H9 (cell line): ENCODE results near the gene TNFRSF19. TPM values are rescaled to one million over a fixed set of nuclear protein-coding genes. Genes with fewer than 3 reads are reported as not detected.

Experiments used
- DNase-seq: peaks from one replicate; pipeline ENCODE4 v3.0.0-alpha.2; 2017
- H2AFZ ChIP-seq: one replicate; pipeline ENCODE4 v1.6.1; 2013; ENCODE audit warnings: mild to moderate bottlenecking, low read length, control low read depth, moderate library complexity
- H2AK5ac ChIP-seq: 2 replicates; pipeline ENCODE4 v1.6.1; 2013; ENCODE audit warnings: low read length, control low read depth, mixed read lengths; ENCODE audit not compliant: insufficient read length
- H2BK120ac ChIP-seq: one replicate; pipeline ENCODE4 v1.6.1; 2013; ENCODE audit warnings: low read depth, mild to moderate bottlenecking, low read length, control low read depth, inconsistent platforms; ENCODE audit not compliant: poor library complexity, severe bottlenecking
- H2BK12ac ChIP-seq: 2 replicates; pipeline ENCODE4 v1.6.1; 2013; ENCODE audit warnings: low read length, control low read depth, mixed read lengths, low read depth; ENCODE audit not compliant: insufficient read length
- H2BK15ac ChIP-seq: 2 replicates; pipeline ENCODE4 v1.6.1; 2013; ENCODE audit warnings: low read depth, low read length, control low read depth
- H2BK20ac ChIP-seq: one replicate; pipeline ENCODE4 v1.6.1; 2013; ENCODE audit warnings: low read depth, mild to moderate bottlenecking, low read length, control low read depth, inconsistent platforms; ENCODE audit not compliant: poor library complexity, severe bottlenecking
- H2BK5ac ChIP-seq: 2 replicates; pipeline ENCODE4 v1.6.1; 2013; ENCODE audit warnings: low read length, control low read depth, mixed read lengths; ENCODE audit not compliant: insufficient read length
- H3K14ac ChIP-seq: 2 replicates; pipeline ENCODE4 v1.6.1; 2013; ENCODE audit warnings: low read length, control low read depth; ENCODE audit not compliant: insufficient read depth
- H3K18ac ChIP-seq: 2 replicates; pipeline ENCODE4 v1.6.1; 2013; ENCODE audit warnings: low read depth, mild to moderate bottlenecking, mixed read lengths, low read length, control low read depth; ENCODE audit not compliant: insufficient read length
- H3K23ac ChIP-seq: 2 replicates; pipeline ENCODE4 v1.6.1; 2013; ENCODE audit warnings: low read length, control low read depth, mixed read lengths, low read depth; ENCODE audit not compliant: insufficient read length
- H3K23me2 ChIP-seq: 2 replicates; pipeline ENCODE4 v1.6.1; 2013; ENCODE audit warnings: low read depth, mild to moderate bottlenecking, mixed read lengths, low read length, control low read depth; ENCODE audit not compliant: insufficient read length, poor library complexity, severe bottlenecking
- H3K27ac ChIP-seq: 2 replicates; pipeline ENCODE4 v1.5.1; 2013; ENCODE audit warnings: low read length, control low read depth, mixed read lengths, low read depth; ENCODE audit not compliant: insufficient read length
- H3K27me3 ChIP-seq: 2 replicates; pipeline ENCODE4 v1.6.1; 2013; ENCODE audit warnings: low read length, control low read depth, inconsistent platforms; ENCODE audit not compliant: insufficient read depth
- H3K4ac ChIP-seq: 2 replicates; pipeline ENCODE4 v1.6.1; 2013; ENCODE audit warnings: low read depth, mild to moderate bottlenecking, control low read depth, inconsistent platforms, low read length, moderate library complexity
- H3K4me1 ChIP-seq: 2 replicates; pipeline ENCODE4 v1.6.1; 2013; ENCODE audit warnings: low read length, control low read depth, inconsistent platforms; ENCODE audit not compliant: insufficient read depth
- H3K4me2 ChIP-seq: 2 replicates; pipeline ENCODE4 v1.6.1; 2013; ENCODE audit warnings: low read length, control low read depth, mixed read lengths; ENCODE audit not compliant: insufficient read length, insufficient read depth
- H3K56ac ChIP-seq: 2 replicates; pipeline ENCODE4 v1.6.1; 2013; ENCODE audit warnings: low read depth, mild to moderate bottlenecking, mixed read lengths, low read length, control low read depth; ENCODE audit not compliant: insufficient read length
- H3K79me1 ChIP-seq: 2 replicates; pipeline ENCODE4 v1.6.1; 2013; ENCODE audit warnings: low read depth, mild to moderate bottlenecking, moderate library complexity, low read length, control low read depth, inconsistent platforms; ENCODE audit not compliant: insufficient read depth, poor library complexity, severe bottlenecking
- H3K79me2 ChIP-seq: 2 replicates; pipeline ENCODE4 v1.6.1; 2013; ENCODE audit warnings: low read length, control low read depth, inconsistent platforms; ENCODE audit not compliant: insufficient read depth
- H3K9ac ChIP-seq: 2 replicates; pipeline ENCODE4 v1.6.1; 2013; ENCODE audit warnings: low read length, control low read depth, mixed read lengths; ENCODE audit not compliant: insufficient read length; ENCODE audit errors: extremely low read depth
- H3K9me3 ChIP-seq: one replicate; pipeline ENCODE4 v1.6.1; 2013; ENCODE audit warnings: low read depth, low read length, inconsistent platforms; ENCODE audit not compliant: control insufficient read depth
- H3T11ph ChIP-seq: one replicate; pipeline ENCODE4 v1.6.1; 2013; ENCODE audit warnings: mild to moderate bottlenecking, low read length, control low read depth, inconsistent platforms
- H4K20me1 ChIP-seq: one replicate; pipeline ENCODE4 v1.6.1; 2013; ENCODE audit not compliant: control insufficient read depth, insufficient read length, insufficient read depth
- H4K5ac ChIP-seq: 2 replicates; pipeline ENCODE4 v1.6.1; 2013; ENCODE audit warnings: low read depth, mild to moderate bottlenecking, mixed read lengths, low read length, control low read depth; ENCODE audit not compliant: insufficient read length
- H4K8ac ChIP-seq: replicated peaks from 2 replicates; pipeline ENCODE4 v1.6.1; 2013; ENCODE audit warnings: low read length, control low read depth, mixed read lengths, low read depth; ENCODE audit not compliant: insufficient read length
- H4K91ac ChIP-seq: 2 replicates; pipeline ENCODE4 v1.6.1; 2013; ENCODE audit warnings: low read depth, mild to moderate bottlenecking, moderate library complexity, mixed read lengths, low read length, control low read depth; ENCODE audit not compliant: insufficient read length
- H3K27ac Mint-ChIP-seq, 3 experiments: 2 replicates in 2 of 3; 3 replicates in 1 of 3; pipeline ENCODE4 v1.8.0; 2020 to 2021; ENCODE audit warnings: mixed read lengths in 3 of 3, mild to moderate bottlenecking in 1 of 3, moderate library complexity in 1 of 3
- H3K27me3 Mint-ChIP-seq: 2 replicates; pipeline ENCODE4 v1.8.0; 2021; ENCODE audit warnings: low read depth, mild to moderate bottlenecking, moderate library complexity, mixed read lengths
- H3K36me3 Mint-ChIP-seq, 3 experiments: 2 replicates in 2 of 3; 3 replicates in 1 of 3; pipeline ENCODE4 v1.8.0; 2020 to 2021; ENCODE audit warnings: low read depth in 3 of 3, mixed read lengths in 3 of 3; ENCODE audit not compliant: insufficient read depth in 1 of 3
- H3K4me1 Mint-ChIP-seq, 2 experiments: 2 replicates each; pipeline ENCODE4 v1.8.0; 2020; ENCODE audit warnings: mixed read lengths in 2 of 2
- H3K4me3 Mint-ChIP-seq, 2 experiments: 2 replicates in 1 of 2; 3 replicates in 1 of 2; pipeline ENCODE4 v1.8.0; 2020 to 2021; ENCODE audit warnings: mild to moderate bottlenecking in 2 of 2, mixed read lengths in 2 of 2, moderate library complexity in 1 of 2
- H3K9me3 Mint-ChIP-seq, 2 experiments: 2 replicates in 1 of 2; 3 replicates in 1 of 2; pipeline ENCODE4 v1.8.0; 2020; ENCODE audit warnings: mild to moderate bottlenecking in 2 of 2, mixed read lengths in 2 of 2, moderate library complexity in 1 of 2
- CTCF ChIP-seq: fragments of 200-600 bp; sonication (generic); conservative IDR thresholded peaks from 3 replicates; pipeline ENCODE4 v1.8.0; 2021; ENCODE audit warnings: antibody characterized with exemption, mild to moderate bottlenecking
- WGBS: extraction: QIAGEN DNeasy Blood & Tissue Kit; methylation state at CpG from one replicate; pipeline ENCODE4 v1.1.7; 2013; ENCODE audit warnings: missing lambda C conversion rate, low lambda C conversion rate, mixed read lengths; ENCODE audit not compliant: insufficient read length; ENCODE audit errors: extremely low coverage; 5-methylcytosine and 5-hydroxymethylcytosine counted together
- total RNA-seq: library from RNA; stranded (reverse); gene quantifications from 2 replicates; pipeline ENCODE4 v1.2.1, GENCODE V29; 2021

TNFRSF19 gene
- total RNA-seq, 1 experiment from 2014 or later: 2.7 TPM

DNA sequence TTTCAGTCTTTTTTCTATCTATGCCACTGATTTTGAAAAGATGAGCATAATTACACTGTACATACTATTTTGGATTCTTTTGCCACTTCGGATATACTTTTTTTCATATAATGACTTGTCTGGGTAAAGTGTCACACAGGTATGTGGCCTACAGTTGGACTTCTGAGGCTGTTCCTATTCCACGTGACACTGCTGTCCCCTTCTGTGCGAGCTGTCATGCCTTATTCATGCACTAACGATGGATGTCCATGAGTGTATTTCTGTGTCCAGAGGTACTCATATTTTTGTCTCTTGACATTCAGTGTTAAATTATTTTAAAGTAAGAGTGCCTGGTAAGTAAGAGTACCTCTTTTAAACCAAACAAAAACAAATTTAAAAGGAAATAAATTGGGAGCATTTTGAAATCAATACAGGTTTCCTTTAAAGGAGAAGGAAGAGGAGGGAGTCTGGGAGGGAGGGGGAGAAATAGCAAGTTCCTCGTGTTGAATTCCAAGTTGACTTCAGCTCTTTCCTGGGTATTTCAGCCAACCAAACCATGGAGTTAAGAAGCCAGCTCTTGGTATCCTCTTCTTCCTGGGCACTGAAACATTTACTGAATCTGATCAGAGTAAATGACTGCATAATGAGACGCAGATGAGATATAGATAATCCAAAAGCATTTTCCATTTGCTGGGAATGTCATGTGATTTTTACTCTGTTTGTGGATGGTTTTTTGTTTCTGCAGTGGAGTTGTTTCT is 61.3 kb downstream of the TNFRSF19 start:
- H4K91ac ChIP-seq: no peak overlapping the region
- no peak overlapping the region for H3K27ac ChIP-seq
- no peaks in the 10 kb centered on the region for H3K27me3 ChIP-seq
- H2BK15ac ChIP-seq: no peak overlapping the region
- no peak overlapping the region for H3K14ac ChIP-seq
- no peak overlapping the region for H3K56ac ChIP-seq
- no peak overlapping the region for H2AK5ac ChIP-seq
- H2BK120ac ChIP-seq: no peak overlapping the region
- H2BK12ac ChIP-seq: no peak overlapping the region
- H4K5ac ChIP-seq: no peak overlapping the region
- peaks cover 63 to 76% of the 10 kb centered on the region in 2 experiments for H3K4me1 Mint-ChIP-seq
- H3K9me3 ChIP-seq: no peaks in the 10 kb centered on the region
- H3K79me2 ChIP-seq: no peaks in the 10 kb centered on the region
- H3K27me3 Mint-ChIP-seq: peaks cover 1% of the 10 kb centered on the region; the same call in 1 of the 2 replicates
- no peak overlapping the region for H4K8ac ChIP-seq
- no CpG with 5 or more reads among the region's 6 CpGs for WGBS
- H3K4me1 ChIP-seq: peaks cover 6% of the 10 kb centered on the region
- H4K20me1 ChIP-seq: no peaks in the 10 kb centered on the region
- peak overlapping the region; percentile 7 to 29; a peak in 3 of 5 replicates for H3K4me3 Mint-ChIP-seq
- no peak for TF ChIP-seq CTCF
- H3K23ac ChIP-seq: no peak overlapping the region
- no peak overlapping the region for H3K4me2 ChIP-seq
- H3K23me2 ChIP-seq: no peaks in the 10 kb centered on the region
- H3K18ac ChIP-seq: no peak overlapping the region
- H3K9ac ChIP-seq: no peak overlapping the region
- no peaks in the 10 kb centered on the region for H3K79me1 ChIP-seq
- H2AFZ ChIP-seq: no peak overlapping the region
- no peaks in the 10 kb centered on the region for H3K36me3 Mint-ChIP-seq
- no peaks in the 10 kb centered on the region for H3K9me3 Mint-ChIP-seq
- no peak for DNase-seq
- peak overlapping the region; percentile 22 to 97 (median 33); a peak in 5 of 7 replicates for H3K27ac Mint-ChIP-seq
- no peak overlapping the region for H3T11ph ChIP-seq
- H2BK20ac ChIP-seq: no peak overlapping the region
- no peak overlapping the region for H3K4ac ChIP-seq
- H2BK5ac ChIP-seq: no peak overlapping the region
